ENCODE results near the gene NOL7.

NOL7 gene

GRCh38 chr6:13654496-13654895, 39.4 kb downstream of the NOL7 start:
- H3K9me3 ChIP-seq (ENCODE audit: control insufficient read depth, insufficient read depth, low read depth, low read length), result no peaks in the 10 kb centered on the region
- H3K9ac ChIP-seq (ENCODE audit: low read length), result no peak overlapping the region
- H3K4me3 ChIP-seq (ENCODE audit: low read depth, low read length), result no peak overlapping the region
- H3K27me3 ChIP-seq (ENCODE audit: control insufficient read depth, insufficient read depth, low read length), result no peaks in the 10 kb centered on the region
- H3K36me3 ChIP-seq (ENCODE audit: control insufficient read depth, insufficient read depth, low read length), result peaks cover 4% of the 10 kb centered on the region
- no peak overlapping the region for H3K27ac ChIP-seq (ENCODE audit: low read depth, low read length)
- H3K4me1 ChIP-seq (ENCODE audit: control insufficient read depth, insufficient read depth, low read length), result no peaks in the 10 kb centered on the region

GRCh38 chr6:13655700-13656099, 40.6 kb downstream of the NOL7 start:
- H3K27ac ChIP-seq (ENCODE audit: low read depth, low read length), result no peak overlapping the region
- H3K4me1 ChIP-seq (ENCODE audit: control insufficient read depth, insufficient read depth, low read length), result no peaks in the 10 kb centered on the region
- H3K36me3 ChIP-seq (ENCODE audit: control insufficient read depth, insufficient read depth, low read length), result peaks cover 4% of the 10 kb centered on the region; the same call in 1 of the 2 replicates
- no peaks in the 10 kb centered on the region for H3K27me3 ChIP-seq (ENCODE audit: control insufficient read depth, insufficient read depth, low read length)
- no peaks in the 10 kb centered on the region for H3K9me3 ChIP-seq (ENCODE audit: control insufficient read depth, insufficient read depth, low read depth, low read length)
- H3K4me3 ChIP-seq (ENCODE audit: low read depth, low read length), result no peak overlapping the region
- H3K9ac ChIP-seq (ENCODE audit: low read length), result no peak overlapping the region

GRCh38 chr6:13660273-13660672, 45.1 kb downstream of the NOL7 start:
- Histone ChIP-seq H3K36me3 (ENCODE audit: control insufficient read depth, insufficient read depth, low read length) (no peaks in the 10 kb centered on the region), H3K9me3 (ENCODE audit: control insufficient read depth, insufficient read depth, low read depth, low read length) (no peaks in the 10 kb centered on the region), H3K9ac (ENCODE audit: low read length) (no peak overlapping the region), H3K4me1 (ENCODE audit: control insufficient read depth, insufficient read depth, low read length) (peaks cover 10% of the 10 kb centered on the region), H3K27ac (ENCODE audit: low read depth, low read length) (no peak overlapping the region), H3K4me3 (ENCODE audit: low read depth, low read length) (no peak overlapping the region), H3K27me3 (ENCODE audit: control insufficient read depth, insufficient read depth, low read length) (no peaks in the 10 kb centered on the region)

DNA sequence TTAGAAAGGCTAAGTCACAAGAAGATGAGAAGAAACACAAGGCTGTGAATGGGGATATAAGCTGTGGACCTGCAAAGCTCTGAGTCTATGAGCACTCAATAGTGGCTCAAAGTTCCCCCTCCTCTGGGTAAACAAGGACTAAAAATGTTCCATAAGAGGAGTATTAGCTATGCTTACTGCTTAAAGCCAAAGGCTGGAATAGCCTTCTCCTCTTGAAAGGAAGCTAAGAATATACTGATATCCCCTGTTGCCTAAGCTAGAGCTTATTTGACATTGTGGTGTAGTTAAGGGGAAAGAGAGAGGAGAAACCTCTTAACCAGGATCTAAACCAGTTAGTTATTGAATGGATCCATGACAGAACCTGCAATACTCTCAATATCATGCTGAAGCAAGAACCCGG, 45.8 kb downstream of the NOL7 start:
- Histone ChIP-seq H3K27me3 (ENCODE audit: control insufficient read depth, insufficient read depth, low read length) (no peaks in the 10 kb centered on the region), H3K4me1 (ENCODE audit: control insufficient read depth, insufficient read depth, low read length) (peaks cover 10% of the 10 kb centered on the region), H3K9me3 (ENCODE audit: control insufficient read depth, insufficient read depth, low read depth, low read length) (no peaks in the 10 kb centered on the region), H3K4me3 (ENCODE audit: low read depth, low read length) (no peak overlapping the region), H3K27ac (ENCODE audit: low read depth, low read length) (no peak overlapping the region), H3K9ac (ENCODE audit: low read length) (no peak overlapping the region), H3K36me3 (ENCODE audit: control insufficient read depth, insufficient read depth, low read length) (no peaks in the 10 kb centered on the region)

DNA sequence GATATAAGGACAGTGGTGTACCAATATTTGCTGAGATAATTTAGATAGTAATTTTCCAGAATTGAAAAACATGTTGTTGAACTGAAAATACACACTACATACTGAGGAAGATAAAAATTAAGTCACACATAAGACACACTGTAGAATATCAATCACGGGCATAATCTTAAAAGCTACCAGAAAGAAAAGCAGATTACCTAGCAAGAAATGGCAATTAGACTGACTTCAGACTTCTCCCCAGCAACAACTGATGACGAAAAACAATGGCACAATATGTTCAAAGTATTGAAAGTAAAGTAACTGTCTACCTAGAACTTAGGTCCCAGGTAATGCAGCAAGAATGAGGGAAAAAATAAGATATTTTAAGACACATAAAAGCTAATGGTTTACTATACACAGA, 46.5 kb downstream of the NOL7 start:
- Histone ChIP-seq H3K27me3 (ENCODE audit: control insufficient read depth, insufficient read depth, low read length) (no peaks in the 10 kb centered on the region), H3K36me3 (ENCODE audit: control insufficient read depth, insufficient read depth, low read length) (no peaks in the 10 kb centered on the region), H3K9ac (ENCODE audit: low read length) (no peak overlapping the region), H3K4me1 (ENCODE audit: control insufficient read depth, insufficient read depth, low read length) (peaks cover 10% of the 10 kb centered on the region), H3K9me3 (ENCODE audit: control insufficient read depth, insufficient read depth, low read depth, low read length) (no peaks in the 10 kb centered on the region), H3K27ac (ENCODE audit: low read depth, low read length) (no peak overlapping the region), H3K4me3 (ENCODE audit: low read depth, low read length) (no peak overlapping the region)

DNA sequence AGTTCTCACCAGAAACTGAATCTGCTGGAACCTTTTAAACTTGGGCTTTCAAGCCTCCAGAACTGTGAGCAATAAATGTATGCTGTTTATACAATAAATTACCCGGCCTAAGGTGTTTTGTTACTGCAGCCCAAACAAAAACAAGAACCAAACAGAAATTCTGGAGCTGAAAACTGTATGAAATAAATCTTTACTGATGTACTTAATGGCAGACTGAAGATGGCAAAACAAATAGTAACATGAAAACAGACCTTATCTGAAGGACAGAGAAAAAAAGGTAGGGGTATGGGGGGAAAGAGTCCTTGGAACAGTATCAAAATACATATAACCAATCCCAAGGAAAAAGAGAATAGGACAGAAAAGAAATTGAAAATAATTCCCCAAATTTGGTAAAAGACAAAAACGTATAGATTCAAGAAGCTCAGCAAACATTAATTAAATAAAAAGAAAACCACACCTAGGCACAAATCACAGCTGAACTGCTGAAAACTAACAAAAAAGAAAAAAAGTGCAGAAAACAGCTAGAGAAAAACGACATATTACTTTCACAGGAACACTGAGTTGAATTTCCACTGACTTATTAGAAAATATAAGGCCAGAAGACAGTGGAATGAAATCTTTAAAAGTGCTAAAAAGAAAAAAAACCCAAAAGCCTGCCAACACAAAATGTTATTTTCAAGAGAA, 47.7 kb downstream of the NOL7 start:
- H3K36me3 ChIP-seq (ENCODE audit: control insufficient read depth, insufficient read depth, low read length), result no peaks in the 10 kb centered on the region
- no peaks in the 10 kb centered on the region for H3K27me3 ChIP-seq (ENCODE audit: control insufficient read depth, insufficient read depth, low read length)
- H3K9ac ChIP-seq (ENCODE audit: low read length), result no peak overlapping the region
- no peak overlapping the region for H3K4me3 ChIP-seq (ENCODE audit: low read depth, low read length)
- no peaks in the 10 kb centered on the region for H3K9me3 ChIP-seq (ENCODE audit: control insufficient read depth, insufficient read depth, low read depth, low read length)
- H3K27ac ChIP-seq (ENCODE audit: low read depth, low read length), result 0 out of 2 replicates have a peak overlapping the region, but pooled peaks have one; percentile 19
- peaks cover 10% of the 10 kb centered on the region for H3K4me1 ChIP-seq (ENCODE audit: control insufficient read depth, insufficient read depth, low read length)

GRCh38 chr6:13663986-13664385, 48.9 kb downstream of the NOL7 start:
- Histone ChIP-seq H3K4me3 (ENCODE audit: low read depth, low read length) (no peak overlapping the region), H3K4me1 (ENCODE audit: control insufficient read depth, insufficient read depth, low read length) (peaks cover 16% of the 10 kb centered on the region), H3K9ac (ENCODE audit: low read length) (no peak overlapping the region), H3K36me3 (ENCODE audit: control insufficient read depth, insufficient read depth, low read length) (no peaks in the 10 kb centered on the region), H3K27ac (ENCODE audit: low read depth, low read length) (no peak overlapping the region), H3K27me3 (ENCODE audit: control insufficient read depth, insufficient read depth, low read length) (no peaks in the 10 kb centered on the region), H3K9me3 (ENCODE audit: control insufficient read depth, insufficient read depth, low read depth, low read length) (no peaks in the 10 kb centered on the region)

DNA sequence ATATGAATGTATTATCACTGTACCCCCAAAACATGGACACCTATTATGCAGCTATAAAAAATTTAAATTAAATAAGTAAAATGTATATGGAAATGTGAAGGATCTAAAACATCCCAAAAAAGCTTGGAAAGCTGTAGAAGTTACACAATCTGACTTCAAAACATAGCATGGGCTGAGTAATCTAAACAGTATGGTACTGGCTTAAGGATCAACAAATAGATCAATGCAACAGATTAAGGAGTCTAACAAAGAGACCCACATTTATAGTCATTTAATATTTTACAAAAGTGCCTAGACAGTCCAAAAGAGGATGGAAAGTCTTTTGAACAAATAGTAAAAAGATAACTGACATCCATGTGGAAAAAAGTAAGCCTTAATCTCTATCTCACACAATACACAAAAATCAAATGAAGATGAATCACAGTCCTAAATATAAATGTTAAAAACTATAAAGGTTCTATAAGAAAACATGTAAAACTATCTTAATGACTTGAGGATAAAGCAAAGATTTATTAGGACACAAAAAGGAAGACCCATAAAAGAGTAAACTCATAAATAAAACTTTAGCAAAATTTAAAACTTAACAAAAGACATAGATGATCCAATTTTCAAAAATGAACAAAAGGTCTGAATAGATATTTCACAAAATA, 49.7 kb downstream of the NOL7 start:
- no peaks in the 10 kb centered on the region for H3K36me3 ChIP-seq (ENCODE audit: control insufficient read depth, insufficient read depth, low read length)
- peaks cover 16% of the 10 kb centered on the region for H3K4me1 ChIP-seq (ENCODE audit: control insufficient read depth, insufficient read depth, low read length)
- H3K9me3 ChIP-seq (ENCODE audit: control insufficient read depth, insufficient read depth, low read depth, low read length), result no peaks in the 10 kb centered on the region
- no peak overlapping the region for H3K9ac ChIP-seq (ENCODE audit: low read length)
- H3K4me3 ChIP-seq (ENCODE audit: low read depth, low read length), result no peak overlapping the region
- H3K27me3 ChIP-seq (ENCODE audit: control insufficient read depth, insufficient read depth, low read length), result no peaks in the 10 kb centered on the region
- no peak overlapping the region for H3K27ac ChIP-seq (ENCODE audit: low read depth, low read length)

- H3K4me3 ChIP-seq (ENCODE audit: low read depth, low read length), result no peak overlapping the region
- H3K27ac ChIP-seq (ENCODE audit: low read depth, low read length), result no peak overlapping the region
- H3K27me3 ChIP-seq (ENCODE audit: control insufficient read depth, insufficient read depth, low read length), result no peaks in the 10 kb centered on the region
- peaks cover 13% of the 10 kb centered on the region for H3K4me1 ChIP-seq (ENCODE audit: control insufficient read depth, insufficient read depth, low read length)
- no peaks in the 10 kb centered on the region; the same call in 1 of the 2 replicates for H3K36me3 ChIP-seq (ENCODE audit: control insufficient read depth, insufficient read depth, low read length)
- H3K9me3 ChIP-seq (ENCODE audit: control insufficient read depth, insufficient read depth, low read depth, low read length), result peaks cover 4% of the 10 kb centered on the region; the same call in 1 of the 2 replicates
- H3K9ac ChIP-seq (ENCODE audit: low read length), result no peak overlapping the region
These were observed 51.3 kb downstream of the NOL7 start for GRCh38 chr6:13666194-13667105.

DNA sequence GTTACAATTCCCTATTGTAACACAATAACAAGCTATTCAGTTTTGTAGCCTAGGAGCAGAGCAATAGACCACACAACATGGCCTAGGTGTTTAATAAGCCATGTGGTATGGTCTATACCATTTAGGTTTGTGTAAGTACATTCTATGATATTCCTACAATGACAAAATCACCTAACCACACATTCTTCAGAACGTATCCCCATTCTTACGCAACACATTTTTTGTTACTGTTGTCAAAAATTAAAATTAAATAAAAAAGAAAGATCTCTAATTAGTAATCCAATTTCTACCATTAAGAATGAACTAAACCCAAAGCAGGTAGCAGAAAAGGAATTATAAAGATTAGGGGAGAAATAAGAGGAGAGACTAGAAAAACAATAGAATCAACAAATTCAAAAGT, 52.5 kb downstream of the NOL7 start:
- Histone ChIP-seq H3K4me3 (ENCODE audit: low read depth, low read length) (no peak overlapping the region), H3K4me1 (ENCODE audit: control insufficient read depth, insufficient read depth, low read length) (peaks cover 10% of the 10 kb centered on the region; the same call in 1 of the 2 replicates), H3K9ac (ENCODE audit: low read length) (no peak overlapping the region)

More for the DNA sequence above, 52.5 kb downstream of the NOL7 start:
- Histone ChIP-seq H3K9me3 (ENCODE audit: control insufficient read depth, insufficient read depth, low read depth, low read length) (peaks cover 4% of the 10 kb centered on the region; the same call in 1 of the 2 replicates), H3K27ac (ENCODE audit: low read depth, low read length) (no peak overlapping the region), H3K36me3 (ENCODE audit: control insufficient read depth, insufficient read depth, low read length) (no peaks in the 10 kb centered on the region; the same call in 1 of the 2 replicates), H3K27me3 (ENCODE audit: control insufficient read depth, insufficient read depth, low read length) (no peaks in the 10 kb centered on the region)

Data from HUES6 (cell line).